Hypothalamus (tissue), 51 donors: Measurements from ENCODE around the gene VAPA.

Experiments used
- DNase-seq, 51 donors: peaks; one replicate each; lab custom pipeline; 2025; lab: John Stamatoyannopoulos, UW

VAPA gene

DNA sequence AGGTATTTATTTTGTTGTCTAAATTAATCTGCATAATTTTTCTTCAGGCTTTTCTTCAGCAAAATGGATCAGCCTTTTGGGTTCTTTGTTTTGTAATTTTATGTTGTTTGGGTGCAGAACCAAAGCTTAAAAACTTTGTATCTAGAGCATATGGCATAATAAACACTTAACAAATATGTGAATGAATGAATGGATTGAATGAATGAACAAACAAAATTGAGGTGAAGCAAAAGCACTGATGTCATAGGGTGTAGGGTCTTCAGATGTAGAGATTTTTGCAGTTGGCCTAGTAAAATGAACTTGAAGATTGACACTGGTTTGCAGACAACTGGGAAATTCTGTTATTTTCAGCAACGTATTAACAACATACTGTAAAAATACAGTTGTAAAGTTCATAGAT, 17.3 kb downstream of the VAPA start:
- DNase-seq = no peak

GRCh38 chr18:9931678-9932077, 17.9 kb downstream of the VAPA start:
- DNase-seq = no peak

DNA sequence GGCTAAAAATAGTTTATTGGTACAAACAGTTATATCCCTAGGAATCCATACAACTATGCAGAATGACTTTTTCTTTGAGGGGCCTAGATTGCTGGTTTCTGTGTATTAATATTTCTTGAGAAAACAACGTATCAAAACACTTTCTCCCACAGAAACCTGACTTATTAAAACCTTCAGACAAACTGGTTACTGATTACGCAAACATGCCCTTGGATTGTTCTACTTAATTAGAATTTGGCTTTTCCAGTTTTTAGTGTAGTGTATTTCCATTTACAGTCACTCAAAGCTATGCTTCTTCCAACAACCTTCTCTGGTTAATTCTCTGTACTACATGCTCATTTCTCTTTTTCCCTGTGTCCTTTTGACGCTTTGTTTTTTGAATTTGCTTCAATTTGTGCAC, 20.0 kb downstream of the VAPA start:
- no peak for DNase-seq

DNA sequence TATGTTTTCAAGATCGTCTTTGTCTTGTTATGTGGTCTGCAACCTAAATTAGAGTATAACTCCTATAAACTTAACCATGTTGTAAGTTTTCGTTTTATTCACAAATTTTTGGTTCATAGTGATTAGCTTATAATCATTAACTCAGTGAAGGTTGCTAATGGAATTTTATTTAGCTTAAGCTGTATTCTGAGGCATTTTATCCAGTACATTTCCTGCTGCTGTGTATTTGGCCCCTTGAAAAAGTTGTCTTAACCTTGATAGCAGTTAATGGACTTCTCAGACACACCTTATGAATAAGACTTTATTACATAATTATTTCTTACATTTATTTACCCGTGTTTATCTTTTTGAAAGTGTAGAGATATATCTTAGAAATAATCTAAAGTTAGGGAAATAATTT, 20.5 kb downstream of the VAPA start:
- no peak for DNase-seq

DNA sequence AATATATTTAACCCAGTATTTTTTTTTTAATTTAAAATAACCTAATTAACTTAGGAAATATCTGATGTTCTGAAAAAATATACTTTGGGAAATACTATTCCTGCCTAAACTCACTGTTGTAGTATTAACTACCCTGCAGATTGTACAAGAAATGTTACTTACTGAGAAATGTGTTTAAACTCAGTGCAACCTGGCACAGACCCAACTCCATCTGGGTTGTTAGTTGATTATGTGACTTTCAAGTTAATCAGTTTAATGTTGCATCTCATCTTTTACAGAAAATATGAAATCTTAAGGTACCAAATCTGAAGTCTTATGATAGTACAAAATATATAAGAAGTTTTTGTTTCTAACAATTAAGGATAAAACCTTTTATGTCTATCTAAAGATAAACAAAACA, 27.3 kb downstream of the VAPA start:
- peak in 2 of 51 donors; percentile 9 to 20 for DNase-seq

DNA sequence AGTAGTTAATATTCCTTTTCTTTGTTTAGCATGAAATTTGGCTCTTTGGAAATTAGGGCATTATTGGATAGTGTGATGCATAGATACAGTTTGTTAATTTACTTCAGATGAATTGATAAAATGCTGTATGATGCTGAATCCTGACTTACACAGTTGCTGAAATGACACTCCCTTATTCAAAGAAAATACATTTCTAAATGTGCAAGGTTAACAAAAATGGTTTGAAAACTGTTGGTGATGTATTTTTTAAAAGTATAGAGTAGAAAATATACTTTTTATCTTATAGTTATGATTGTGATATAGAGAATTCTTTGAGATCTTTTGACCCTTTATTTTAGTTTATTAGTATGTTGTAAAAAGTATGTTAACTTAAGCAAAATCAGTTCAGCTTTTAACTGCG, 27.8 kb downstream of the VAPA start:
- no peak for DNase-seq

GRCh38 chr18:9943311-9943710, 29.5 kb downstream of the VAPA start:
- DNase-seq = peak in 6 of 51 donors; percentile 9 to 50 (median 12)

DNA sequence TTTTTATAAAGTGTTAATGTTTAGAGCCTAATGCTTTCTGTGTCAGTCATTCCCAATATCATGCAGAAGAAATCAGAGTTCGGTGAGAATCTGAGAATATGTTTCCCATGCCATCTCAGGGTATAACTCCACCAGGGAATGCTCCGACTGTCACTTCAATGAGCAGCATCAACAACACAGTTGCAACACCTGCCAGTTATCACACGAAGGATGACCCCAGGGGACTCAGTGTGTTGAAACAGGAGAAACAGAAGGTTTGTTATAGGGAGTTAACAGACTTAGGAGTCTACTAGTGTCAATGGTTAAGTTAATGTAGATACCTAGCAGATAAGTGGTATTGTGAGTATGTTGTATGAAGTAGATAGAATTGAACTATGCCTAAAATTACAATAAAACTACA, 31.0 kb downstream of the VAPA start:
- DNase-seq = no peak

DNA sequence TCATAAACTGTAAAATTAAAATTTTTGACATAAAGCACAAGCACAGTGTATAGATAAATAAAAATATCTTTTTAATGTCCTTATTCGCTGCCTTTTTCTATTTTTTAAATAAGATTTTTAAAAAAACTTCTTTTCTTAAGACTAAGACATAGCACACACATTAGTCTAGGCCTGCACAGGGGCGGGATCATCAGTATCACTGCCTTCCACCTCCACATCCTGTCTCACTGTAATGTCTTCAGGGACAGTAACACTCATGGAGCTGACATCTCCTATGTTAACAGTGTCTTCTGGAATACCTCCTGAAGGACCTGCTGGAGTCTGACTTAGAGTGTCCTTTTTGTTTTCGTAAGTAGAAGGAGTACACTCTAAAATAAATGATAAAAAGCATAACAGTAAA, 33.0 kb downstream of the VAPA start:
- no peak for DNase-seq

DNA sequence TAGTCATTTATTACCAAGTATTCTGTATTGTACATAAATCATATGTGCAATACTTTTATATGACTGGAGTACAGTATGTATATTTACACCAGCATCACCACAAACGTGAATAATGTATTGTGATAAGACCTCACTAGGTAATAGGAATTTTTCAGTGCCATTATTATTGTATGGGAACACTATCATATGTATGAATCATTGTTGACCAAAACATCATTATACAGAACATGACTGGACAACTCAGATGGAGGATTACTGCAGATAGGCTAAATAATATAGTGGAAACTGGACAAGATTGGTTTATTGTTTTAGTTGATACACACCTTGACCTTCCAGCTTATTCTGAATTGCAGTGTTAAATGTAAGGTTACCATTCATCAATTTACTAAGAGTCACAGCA, 33.4 kb downstream of the VAPA start:
- DNase-seq = no peak

DNA sequence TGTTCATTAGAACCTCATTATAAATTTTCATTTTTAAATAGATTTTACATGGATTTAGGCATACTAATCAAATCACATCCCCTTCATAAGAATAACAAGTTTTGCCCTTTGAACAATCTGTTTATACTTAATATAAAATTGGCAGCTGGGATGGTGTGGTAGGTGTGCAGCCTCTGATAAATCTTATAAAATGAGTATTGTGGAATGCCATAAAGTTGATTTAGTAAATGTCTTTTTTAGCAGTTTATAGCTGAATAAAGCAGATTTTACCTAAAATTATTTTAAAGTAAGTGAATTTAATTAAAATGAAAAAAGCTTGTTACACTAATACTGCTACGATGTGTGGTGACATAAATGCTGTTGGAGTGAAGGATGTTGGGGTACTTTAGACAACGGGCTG, 35.5 kb downstream of the VAPA start:
- no peak for DNase-seq

DNA sequence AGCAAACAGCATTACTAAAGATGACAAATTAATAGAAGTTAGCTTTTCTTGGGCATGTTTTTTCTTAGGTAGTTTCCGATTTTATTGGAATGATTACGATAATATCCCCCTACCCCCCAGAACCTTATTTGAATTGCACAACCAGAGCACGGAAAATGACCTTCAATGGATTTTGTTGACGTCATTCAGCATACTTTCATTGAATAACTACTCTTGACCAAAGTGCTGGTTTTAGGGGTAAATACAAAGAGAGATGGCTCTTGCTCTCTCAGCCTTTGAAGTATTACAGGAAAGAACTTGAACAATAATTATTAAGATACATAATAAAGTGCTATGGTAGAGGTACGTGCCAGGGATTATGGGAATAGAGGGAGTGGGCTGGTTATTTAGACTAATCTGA, 36.0 kb downstream of the VAPA start:
- DNase-seq = no peak

- DNase-seq = no peak
Measured at GRCh38 chr18:9950289-9951016, 36.6 kb downstream of the VAPA start.

GRCh38 chr18:9951022-9951859, 37.4 kb downstream of the VAPA start:
- DNase-seq = peak in 14 of 51 donors; percentile 9 to 57 (median 34)

DNA sequence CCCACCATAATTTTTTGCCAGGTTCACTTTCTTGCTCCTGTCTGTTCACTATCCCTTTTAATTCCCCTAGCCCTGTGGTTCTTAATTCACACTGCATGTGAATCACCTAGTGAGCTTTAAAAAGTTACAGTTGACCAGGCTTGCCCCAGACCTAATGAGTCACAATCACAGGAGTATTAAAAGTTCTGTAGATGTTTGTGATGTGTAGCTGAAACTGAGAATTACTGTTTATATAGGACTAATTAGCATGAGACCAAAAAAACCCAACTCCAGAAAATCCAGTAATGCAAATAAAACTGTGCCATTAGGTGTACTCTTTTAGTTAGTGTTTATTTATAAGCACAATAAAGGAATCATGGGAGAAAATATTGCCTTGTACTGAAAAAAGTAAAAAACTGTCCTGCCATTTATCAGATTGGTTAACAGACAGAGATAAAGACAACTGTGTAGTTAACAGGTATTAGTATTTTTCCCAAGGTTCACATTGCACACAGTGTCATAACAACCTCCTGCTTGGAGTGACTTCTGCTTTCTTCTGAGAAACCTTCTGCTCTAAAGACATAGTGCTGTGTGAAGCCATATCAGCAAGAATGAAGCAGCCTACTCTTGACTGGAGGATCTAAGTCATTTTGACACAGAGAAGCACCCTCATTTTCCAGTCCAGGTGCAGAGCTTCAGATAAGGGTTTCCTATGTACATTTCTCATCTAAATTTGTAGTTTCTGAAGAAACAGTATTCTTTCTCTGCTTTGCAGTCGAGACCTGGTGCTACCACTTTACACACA, 39.0 kb downstream of the VAPA start:
- no peak for DNase-seq

DNA sequence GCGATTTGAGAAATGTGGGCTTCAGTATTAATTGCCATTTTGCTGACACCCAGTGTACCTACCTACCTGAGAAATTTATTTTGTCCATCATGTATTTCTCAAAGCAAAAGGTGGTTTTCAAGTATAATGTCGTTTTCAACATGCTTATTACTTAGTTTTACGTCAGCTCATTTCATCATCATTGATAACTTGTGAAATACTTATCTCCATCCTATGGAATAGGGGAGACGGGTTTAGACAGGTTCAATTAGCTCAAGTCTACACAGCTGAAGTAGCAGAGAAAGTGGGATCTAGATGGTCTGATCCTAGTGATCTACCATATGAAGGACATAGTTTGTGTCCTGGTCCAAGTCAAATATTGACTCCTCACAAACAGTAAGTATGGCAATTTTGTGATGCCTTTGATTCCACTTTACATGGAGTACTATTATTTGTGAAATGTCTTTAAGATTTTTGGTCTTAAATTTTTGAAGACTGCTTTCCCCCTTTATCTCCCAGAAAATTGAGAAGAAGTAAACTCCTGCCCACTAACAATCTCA, 45.1 kb downstream of the VAPA start:
- no peak for DNase-seq

DNA sequence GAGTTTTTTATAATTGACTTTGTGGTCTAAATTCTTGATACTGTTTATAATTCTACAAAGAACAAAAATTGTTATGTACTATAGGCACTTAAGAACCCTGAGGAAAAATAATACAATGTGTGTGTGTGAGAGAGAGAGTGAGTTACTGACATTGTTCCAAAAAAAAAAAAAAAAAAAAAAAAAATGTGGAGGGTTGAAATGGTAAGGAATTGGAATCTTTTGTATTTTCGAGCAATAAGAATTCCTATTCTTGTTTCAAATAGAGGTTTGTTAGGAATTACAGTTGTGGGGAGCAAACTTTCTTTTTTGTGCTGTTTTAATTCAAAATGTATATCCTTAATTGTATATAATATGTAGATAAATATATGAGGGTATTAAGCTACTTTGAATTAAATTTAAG, 45.7 kb downstream of the VAPA start:
- DNase-seq = no peak

DNA sequence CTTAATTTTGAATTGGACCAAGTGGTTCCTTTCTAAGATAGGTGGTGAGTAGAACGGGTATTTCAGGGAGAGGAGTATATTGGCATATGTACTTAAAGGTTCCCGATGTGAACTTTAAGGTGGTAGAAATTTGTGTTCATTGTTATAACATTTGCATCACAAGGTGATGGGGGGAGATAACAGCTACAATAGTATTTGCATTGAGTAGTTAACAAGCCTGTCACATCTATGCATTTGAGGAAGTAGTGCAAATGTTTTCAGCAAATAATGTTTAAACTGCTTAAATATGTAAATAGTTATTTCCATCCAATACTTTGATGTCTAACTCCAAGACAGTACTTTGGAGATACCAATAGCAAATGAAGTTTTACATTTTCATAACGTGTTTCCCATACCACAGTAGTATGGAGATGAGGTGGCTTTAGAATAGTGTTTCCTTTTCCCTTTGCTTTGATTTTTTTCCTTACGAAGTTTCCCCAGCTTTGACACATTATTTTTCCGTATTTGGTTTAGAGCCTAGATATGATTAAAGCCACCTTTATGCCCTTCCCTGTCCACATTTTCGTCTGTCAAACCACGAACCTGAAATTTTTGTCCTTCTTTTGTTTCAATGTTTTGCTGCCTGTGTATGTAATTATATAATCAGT, 46.6 kb downstream of the VAPA start:
- DNase-seq = no peak

- DNase-seq = peak in 6 of 51 donors; percentile 17 to 39 (median 23)
Measured at GRCh38 chr18:9961041-9961440, 47.2 kb downstream of the VAPA start.
